Measurements from ENCODE around the gene DNAH11.

The DNAH11 gene

GRCh38 chr7:21762469-21762868 is 219.6 kb downstream of the DNAH11 start:
- Histone ChIP-seq H3K9me3 (no peaks in the 10 kb centered on the region), H3K36me3 (no peaks in the 10 kb centered on the region), H3K4me1 (no peaks in the 10 kb centered on the region), H3K27me3 (peaks cover 27% of the 10 kb centered on the region), H3K4me3 (ENCODE audit: low read depth, low read length) (no peak overlapping the region)
- no peak for DNase-seq
- TF ChIP-seq CTCF (IDR thresholded peaks at IDR 0.05; ENCODE audit: low read depth, low read length) = no peak

DNA sequence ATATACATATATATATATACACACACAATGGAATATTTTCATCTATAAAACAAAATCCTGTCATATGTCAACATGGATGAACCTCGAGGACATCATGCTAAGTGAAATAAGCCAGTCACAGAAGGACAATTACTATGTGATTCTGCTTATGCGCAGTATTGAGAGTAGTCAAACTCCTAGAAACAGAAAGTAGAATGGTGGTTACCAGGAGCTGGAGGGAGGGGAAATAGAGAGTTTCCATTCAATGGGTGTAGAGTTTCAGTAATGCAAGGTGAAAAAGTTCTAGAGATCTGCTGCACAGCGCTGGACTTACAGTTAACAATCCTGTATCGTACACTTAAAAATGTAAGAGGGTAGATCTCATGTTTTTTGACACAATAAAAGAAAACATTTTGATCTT is 221.0 kb downstream of the DNAH11 start:
- DNase-seq = no peak
- no peak for TF ChIP-seq CTCF (IDR thresholded peaks at IDR 0.05; ENCODE audit: low read depth, low read length)
- Histone ChIP-seq H3K36me3 (no peaks in the 10 kb centered on the region), H3K4me1 (no peaks in the 10 kb centered on the region), H3K27me3 (peaks cover 32% of the 10 kb centered on the region), H3K9me3 (no peaks in the 10 kb centered on the region), H3K4me3 (ENCODE audit: low read depth, low read length) (no peak overlapping the region)

DNA sequence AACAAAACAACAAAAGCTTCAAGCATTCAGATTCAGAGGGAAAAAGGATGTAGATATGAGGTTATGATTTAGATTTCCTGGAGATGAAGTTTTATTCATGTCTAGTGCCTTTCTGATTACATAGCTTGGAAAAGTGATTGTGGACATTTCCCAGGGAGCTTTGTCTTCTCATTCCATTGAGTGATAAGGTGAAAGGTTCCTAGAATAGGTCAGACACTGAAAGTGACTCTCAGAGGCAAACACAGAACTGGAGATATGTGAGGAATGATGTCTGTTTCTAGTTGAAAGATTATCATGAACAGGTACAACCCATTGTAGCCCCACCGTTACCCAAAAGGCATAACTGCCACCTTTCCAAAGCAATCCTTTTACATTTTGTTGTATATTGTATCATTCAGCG is 223.4 kb downstream of the DNAH11 start:
- Histone ChIP-seq H3K36me3 (no peaks in the 10 kb centered on the region), H3K27me3 (peaks cover 34% of the 10 kb centered on the region), H3K4me1 (no peaks in the 10 kb centered on the region), H3K4me3 (ENCODE audit: low read depth, low read length) (no peak overlapping the region), H3K9me3 (no peaks in the 10 kb centered on the region)
- TF ChIP-seq CTCF (IDR thresholded peaks at IDR 0.05; ENCODE audit: low read depth, low read length) = no peak
- no peak for DNase-seq

GRCh38 chr7:21767300-21767900 is 224.6 kb downstream of the DNAH11 start:
- no peaks in the 10 kb centered on the region for H3K36me3 ChIP-seq
- peaks cover 38% of the 10 kb centered on the region for H3K27me3 ChIP-seq
- no peaks in the 10 kb centered on the region for H3K4me1 ChIP-seq
- no peaks in the 10 kb centered on the region for H3K9me3 ChIP-seq
- DNase-seq = peak; percentile 35
- H3K4me3 ChIP-seq (ENCODE audit: low read depth, low read length) = no peak overlapping the region
- TF ChIP-seq CTCF (IDR thresholded peaks at IDR 0.05; ENCODE audit: low read depth, low read length) = peak; percentile 66

DNA sequence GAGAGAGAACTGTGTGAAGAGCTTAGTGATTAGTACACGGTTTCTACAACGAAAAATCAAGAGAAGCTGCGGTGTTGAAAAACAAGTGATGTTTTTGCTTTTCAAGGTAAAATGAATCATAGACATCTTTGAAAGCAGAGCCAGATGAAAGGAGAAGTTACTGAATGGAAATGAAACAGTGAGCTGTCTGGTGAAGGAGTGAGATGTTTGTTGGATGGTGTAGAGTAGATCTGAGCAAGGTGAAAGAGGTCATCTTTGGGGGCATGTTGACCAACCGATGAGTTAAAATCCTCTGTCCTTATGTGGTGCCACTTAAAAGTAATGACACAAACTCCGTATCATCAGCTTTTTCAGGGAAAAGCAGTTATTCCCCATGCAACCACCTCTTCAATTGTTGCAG is 225.4 kb downstream of the DNAH11 start:
- no peak for TF ChIP-seq CTCF (IDR thresholded peaks at IDR 0.05; ENCODE audit: low read depth, low read length)
- H3K9me3 ChIP-seq = no peaks in the 10 kb centered on the region
- H3K4me1 ChIP-seq = no peaks in the 10 kb centered on the region
- no peak overlapping the region for H3K4me3 ChIP-seq (ENCODE audit: low read depth, low read length)
- DNase-seq = no peak
- peaks cover 44% of the 10 kb centered on the region for H3K27me3 ChIP-seq
- no peaks in the 10 kb centered on the region for H3K36me3 ChIP-seq

GRCh38 chr7:21771266-21771665 is 228.4 kb downstream of the DNAH11 start:
- Histone ChIP-seq H3K4me1 (no peaks in the 10 kb centered on the region), H3K27me3 (peaks cover 42% of the 10 kb centered on the region), H3K4me3 (ENCODE audit: low read depth, low read length) (no peak overlapping the region), H3K9me3 (no peaks in the 10 kb centered on the region), H3K36me3 (no peaks in the 10 kb centered on the region)
- DNase-seq = no peak
- no peak for TF ChIP-seq CTCF (IDR thresholded peaks at IDR 0.05; ENCODE audit: low read depth, low read length)

Measured in BE2C (cell line).